HG03045 (cell line): ENCODE data around the gene ATP5ME.
"Not testable (repeated sequence)": the region's sequence is repeated elsewhere in the genome, so short reads cannot be mapped to it uniquely, and the experiment has no call there.

Experiments
- ATAC-seq: cut with Tn5 transposase; IDR thresholded peaks from one replicate; pipeline ENCODE4 v1.9.1; 2021; ENCODE audit warnings: mild to moderate bottlenecking, moderate library complexity; ENCODE audit not compliant: unreplicated experiment

Gene ATP5ME

GRCh38 chr4:636628-637159 lies 37.4 kb downstream of the ATP5ME start:
- ATAC-seq, result no peak

DNA sequence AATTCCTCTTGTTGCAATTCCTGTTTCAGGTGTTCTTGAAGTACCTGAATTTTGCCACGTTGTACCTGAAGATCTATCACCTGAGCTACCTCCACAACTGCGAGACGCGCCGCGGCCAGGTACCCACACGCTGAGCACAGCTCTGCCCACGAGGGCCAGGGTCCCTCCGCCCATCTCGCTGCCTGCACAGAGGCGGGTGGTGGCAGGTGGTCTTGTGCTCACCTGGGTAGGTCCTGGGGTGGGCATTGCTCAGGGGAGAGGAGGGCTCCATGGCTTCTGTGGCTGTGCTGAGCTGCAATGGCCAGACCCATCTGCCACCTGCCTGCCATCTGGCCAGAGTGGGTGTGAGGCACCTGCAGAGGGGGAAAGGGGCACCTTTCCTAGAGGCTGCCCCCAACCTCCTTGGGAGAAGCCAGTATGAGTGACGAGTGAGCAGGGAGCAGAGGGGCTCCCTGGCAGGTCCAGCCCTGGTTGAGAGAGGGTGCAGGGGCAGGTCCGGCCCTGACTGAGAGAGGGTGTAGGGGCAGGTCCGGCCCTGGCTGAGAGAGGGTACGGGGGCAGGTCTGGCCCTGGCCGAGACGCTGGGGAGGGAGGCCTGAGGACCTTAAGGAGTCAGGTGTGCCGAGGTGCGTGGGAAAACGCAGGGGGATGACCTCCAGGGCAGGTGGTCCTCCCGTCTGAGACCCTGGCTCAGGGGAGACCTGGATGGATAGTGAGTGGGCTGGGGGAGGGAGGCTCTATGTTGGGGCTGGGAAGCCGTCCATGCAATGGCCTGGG lies 38.0 kb downstream of the ATP5ME start:
- no peak for ATAC-seq

DNA sequence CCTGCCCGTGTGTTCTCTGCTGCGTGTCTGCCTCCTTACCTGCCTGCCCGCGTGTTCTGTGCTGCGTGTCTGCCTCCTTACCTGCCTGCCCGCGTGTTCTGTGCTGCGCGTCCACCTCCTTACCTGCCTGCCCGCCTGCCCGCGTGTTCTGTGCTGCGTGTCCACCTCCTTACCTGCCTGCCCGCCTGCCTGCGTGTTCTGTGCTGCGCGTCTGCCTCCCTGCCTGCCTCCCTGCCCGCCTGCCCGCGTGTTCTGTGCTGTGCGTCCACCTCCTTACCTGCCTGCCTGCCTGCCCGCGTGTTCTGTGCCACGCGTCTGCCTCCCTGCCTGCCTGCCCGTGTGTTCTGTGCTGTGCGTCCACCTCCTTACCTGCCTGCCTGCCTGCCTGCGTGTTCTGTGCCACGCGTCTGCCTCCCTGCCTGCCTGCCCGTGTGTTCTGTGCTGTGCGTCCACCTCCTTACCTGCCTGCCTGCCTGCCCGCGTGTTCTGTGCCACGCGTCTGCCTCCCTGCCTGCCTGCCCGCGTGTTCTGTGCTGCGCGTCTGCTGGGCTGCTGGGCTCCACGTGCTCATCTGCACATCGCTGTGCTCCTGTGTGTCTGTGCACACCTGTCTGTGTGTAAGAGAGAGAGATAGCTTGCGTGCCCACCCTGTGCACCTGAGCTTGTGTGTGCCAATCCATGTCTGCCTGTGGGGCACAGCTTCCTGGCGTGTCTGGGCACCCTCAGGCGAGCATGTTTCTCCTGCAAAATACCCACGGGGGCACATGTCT lies 38.8 kb downstream of the ATP5ME start:
- ATAC-seq, result not testable (repeated sequence)

DNA sequence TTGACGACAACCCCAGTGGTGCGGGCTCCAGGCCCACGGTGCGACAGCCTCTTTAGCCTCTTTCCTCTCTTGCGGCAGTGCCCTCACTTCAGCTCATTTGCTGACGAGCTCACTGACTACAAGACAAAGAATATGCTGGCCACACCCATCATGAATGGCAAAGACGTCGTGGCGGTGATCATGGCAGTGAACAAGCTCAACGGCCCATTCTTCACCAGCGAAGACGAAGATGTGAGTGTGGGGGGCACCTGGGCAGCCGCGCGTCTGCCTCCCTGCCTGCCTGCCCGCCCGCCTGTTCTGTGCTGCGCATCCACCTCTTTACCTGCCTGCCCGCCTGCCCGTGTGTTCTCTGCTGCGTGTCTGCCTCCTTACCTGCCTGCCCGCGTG lies 39.5 kb downstream of the ATP5ME start:
- ATAC-seq, result no peak

DNA sequence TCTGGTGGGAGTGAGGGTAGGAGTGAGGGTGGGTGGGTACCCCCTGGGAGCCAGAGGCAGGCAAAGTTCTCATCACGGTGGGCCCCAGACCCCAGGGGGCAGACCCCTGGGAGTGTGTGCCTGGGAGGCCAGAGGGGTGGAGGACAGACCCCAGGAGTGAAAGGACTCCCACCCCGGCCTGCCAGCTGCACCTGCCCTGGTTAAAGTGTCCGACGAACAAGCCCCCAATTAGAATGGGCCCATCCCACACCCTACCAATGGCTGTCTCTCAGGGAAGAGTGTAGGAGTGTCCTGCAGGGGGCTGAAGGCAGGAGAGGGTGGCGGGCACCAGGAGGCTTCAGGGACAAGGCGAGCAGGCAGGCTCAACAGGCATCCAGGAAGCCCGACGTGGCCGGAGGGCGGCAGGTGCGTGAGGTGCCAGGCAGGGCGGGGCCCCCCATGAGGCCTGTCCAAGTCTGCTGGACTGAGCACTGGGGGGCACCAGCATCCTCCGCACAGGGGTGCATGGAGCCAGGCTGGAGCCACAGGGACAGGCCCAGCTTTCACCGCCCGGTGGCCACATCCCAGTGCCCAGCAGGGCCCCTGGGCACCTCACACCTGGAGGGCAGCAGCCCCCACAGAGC lies 40.0 kb downstream of the ATP5ME start:
- no peak for ATAC-seq

DNA sequence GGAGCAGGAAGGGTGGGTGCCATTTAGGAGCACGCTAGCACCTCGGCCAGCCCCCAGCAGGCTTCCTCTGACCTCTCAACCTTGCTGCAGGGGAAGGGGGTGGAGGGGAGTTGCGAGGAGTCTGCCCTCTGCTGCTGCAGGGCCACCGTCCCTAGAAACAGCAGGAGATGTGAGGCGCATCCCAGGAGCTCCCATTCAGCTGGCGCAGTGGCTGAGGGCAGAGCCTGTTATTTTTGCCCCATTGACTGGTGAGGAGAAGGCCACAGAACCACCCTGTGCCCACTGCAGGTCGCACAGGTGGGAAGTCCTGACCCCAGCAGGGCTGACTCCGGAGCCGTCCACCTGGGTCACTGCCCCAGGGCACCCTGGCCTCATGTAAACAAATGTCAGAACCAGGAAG lies 40.7 kb downstream of the ATP5ME start:
- no peak for ATAC-seq

DNA sequence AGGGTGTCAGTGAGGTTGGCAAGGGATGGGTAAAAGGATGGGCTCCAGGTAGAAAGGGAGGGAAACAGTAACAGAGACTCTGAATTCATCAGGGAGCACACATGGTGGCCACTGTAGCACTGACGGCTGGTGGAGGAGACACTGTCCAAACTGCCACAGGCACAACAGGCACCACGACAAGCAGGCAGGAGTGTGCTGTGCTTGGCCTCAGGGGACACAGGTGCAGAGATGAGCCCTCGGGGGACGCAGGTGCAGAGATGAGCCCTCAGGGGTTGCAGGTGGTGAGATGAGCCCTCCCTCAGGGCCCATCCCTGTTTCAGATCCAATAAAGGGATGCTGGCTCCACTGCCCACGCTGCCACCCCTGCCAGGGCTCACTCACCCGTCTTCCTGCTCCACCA lies 41.1 kb downstream of the ATP5ME start:
- ATAC-seq, result no peak

DNA sequence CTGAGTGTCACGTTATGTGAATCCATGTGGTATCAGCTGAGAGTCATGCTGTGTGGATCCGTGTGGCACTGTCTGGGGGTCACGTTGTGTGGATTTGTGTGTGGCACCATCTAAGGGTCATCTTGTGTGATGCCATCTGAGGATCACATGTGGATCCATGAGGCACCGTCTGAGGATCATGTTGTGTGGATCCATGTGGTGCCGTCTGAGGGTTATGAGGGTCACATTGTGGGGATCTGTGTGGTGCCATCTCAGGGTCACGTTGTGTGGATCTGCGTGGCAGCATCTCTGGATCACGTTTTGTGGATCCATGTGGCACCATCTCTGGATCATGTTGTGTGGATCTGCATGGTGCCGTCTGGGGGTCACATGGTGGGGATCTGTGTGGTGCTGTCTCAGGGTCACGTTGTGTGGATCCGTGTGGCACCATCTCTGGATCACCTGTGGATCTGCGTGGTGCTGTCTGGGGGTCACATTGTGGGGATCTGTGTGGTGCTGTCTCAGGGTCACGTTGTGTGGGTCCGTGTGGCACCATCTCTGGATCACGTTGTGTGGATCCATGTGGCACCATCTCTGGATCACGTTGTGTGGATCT lies 41.8 kb downstream of the ATP5ME start:
- ATAC-seq, result no peak

GRCh38 chr4:630656-631055 lies 43.4 kb downstream of the ATP5ME start:
- ATAC-seq, result no peak

GRCh38 chr4:629915-630641 lies 44.0 kb downstream of the ATP5ME start:
- ATAC-seq, result no peak

DNA sequence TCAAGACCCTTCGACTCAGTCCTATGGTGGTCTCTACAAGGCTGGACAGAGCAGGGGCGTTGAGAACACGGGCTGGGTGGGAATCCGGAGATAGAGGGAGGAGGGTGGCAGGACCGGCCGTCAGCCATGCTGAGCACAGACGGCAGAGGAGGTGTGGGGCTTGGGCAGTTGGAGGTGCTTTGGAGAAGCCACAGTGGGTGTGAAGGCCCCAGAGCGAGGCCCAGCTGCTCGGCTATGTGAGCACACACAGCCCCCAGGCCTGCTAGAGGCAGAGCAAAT lies 44.5 kb downstream of the ATP5ME start:
- no peak for ATAC-seq

DNA sequence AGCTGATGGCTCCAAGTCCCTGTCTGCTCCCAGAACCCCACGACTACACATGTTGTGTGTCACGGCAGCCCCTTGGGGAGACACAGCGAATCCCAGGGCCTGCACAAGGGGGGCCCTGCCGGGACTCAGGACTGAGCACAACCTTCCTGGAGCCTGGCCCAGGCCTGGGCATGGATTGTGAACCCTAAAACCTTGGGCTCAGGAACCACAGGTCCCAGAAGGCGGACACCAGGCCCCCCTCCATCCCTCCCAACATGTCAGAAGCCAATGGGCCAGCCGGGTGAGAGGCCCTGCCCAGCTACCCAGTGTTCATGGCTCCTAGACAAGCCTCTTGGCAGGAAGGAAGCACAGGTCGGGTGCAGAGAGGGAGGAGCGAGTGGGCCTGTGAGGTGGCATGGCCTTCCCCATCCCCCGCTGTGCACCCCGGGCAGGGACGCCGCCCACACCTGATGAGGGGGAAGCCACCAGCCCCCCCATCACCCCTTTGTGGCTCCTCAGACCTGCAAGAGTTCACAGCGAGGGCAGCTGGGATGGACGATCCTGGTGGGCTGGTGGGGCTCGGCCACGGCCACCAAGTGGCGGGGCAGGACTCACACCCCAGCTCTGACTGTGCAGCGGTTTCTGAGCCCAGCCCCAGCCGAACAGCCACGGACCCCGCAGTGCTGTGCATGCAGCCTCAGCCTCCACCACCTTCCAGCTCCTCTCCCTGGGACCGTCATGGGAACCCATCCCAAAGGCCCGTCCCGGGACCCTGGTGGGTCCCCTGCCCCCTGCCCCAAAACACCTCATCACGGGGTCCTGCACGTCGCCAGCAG lies 45.0 kb downstream of the ATP5ME start:
- no peak for ATAC-seq

GRCh38 chr4:628311-628741 lies 45.8 kb downstream of the ATP5ME start:
- ATAC-seq, result no peak

- ATAC-seq, result no peak
Observed at GRCh38 chr4:627347-628125, 46.5 kb downstream of the ATP5ME start.

GRCh38 chr4:626201-627091 lies 47.6 kb downstream of the ATP5ME start:
- no peak for ATAC-seq

DNA sequence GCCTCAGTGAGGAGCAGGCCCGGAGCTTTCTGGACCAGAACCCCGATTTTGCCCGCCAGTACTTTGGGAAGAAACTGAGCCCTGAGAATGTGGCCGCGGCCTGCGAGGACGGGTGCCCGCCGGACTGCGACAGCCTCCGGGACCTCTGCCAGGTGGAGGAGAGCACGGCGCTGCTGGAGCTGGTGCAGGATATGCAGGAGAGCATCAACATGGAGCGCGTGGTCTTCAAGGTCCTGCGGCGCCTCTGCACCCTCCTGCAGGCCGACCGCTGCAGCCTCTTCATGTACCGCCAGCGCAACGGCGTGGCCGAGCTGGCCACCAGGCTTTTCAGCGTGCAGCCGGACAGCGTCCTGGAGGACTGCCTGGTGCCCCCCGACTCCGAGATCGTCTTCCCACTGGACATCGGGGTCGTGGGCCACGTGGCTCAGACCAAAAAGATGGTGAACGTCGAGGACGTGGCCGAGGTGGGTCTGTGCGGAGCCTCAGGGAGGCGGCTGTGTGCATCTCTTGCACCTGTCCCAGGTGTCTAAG lies 48.4 kb downstream of the ATP5ME start:
- no peak for ATAC-seq

DNA sequence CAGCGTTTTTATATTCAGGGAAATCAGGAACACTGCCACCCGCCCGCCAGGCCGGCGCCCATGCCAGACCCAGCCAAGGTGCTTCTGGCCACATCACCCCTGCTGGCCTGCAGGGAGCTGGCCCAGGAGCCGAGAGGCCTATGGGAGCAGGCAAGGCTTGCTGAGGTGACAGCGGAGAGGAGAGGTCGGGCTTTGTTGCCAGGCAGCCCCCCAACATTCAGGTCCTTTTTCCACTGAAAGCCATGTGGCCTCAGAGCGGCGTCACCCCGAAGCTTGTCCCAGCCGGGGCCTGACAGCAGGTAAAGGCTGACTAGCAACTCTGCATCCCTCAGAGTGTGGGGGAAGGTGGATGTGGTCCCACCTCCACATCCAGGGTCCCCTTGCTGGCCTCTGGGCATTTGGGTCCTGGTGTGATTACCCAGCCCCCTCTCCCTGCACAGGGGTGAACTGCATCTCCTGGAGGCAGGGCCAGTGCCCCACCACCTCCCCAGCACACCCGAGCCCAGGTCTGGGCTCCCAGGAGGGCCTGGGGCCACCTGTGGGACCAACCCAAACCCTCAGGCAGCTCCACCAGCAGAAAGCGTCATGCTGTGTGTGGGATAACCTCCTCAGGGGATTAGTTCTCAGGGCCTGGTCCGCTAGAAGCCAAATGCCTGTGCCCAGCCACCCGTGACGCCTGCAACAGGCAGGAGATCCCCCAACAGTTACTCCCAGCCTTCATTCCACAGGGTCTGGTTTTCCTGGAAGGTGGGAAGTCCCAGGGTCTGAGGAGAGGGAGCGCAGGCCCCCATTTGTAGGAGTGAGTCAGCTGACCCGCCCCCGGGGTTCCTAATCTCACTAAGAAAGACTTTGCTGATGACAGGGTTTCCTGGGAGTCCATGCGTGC lies 49.1 kb downstream of the ATP5ME start, which contains the start of gene PDE6B:
Gene PDE6B (plus strand): TSS at position 869 of the 886 bp plus-strand sequence. CDS start 54 bp downstream, outside the sequence.
- ATAC-seq, result no peak
